ENCODE measurements around the gene AKAP11.

- TF ChIP-seq CTCF (IDR thresholded peaks at IDR 0.05) (no peak), EZH2 (IDR thresholded peaks at IDR 0.05) (no peak)
These were observed 97.3 kb downstream of the AKAP11 start for GRCh38 chr13:42369071-42369797.

Data from neural progenitor cell (in vitro differentiated cells).